Stomach (tissue), 9 donors: ENCODE measurements around the gene FZD7. TPM values are rescaled to one million over a fixed set of nuclear protein-coding genes. Genes with fewer than 3 reads are reported as not detected.

Experiments used
- DNase-seq, 2 donors: peaks; one replicate each; pipeline versions ENCODE4 v3.0.0 to v3.0.0-alpha.2; 2013 to 2019
- H3K27ac ChIP-seq, 5 donors: fragments of 200-600 bp in 4 of 5; sonication (generic) in 4 of 5; one replicate each; pipeline ENCODE4 v1.5.1; 2013 to 2019; ENCODE audit warnings: mild to moderate bottlenecking in 1 of 5, moderate library complexity in 1 of 5
- H3K27me3 ChIP-seq, 3 donors: fragments of 200-600 bp; sonication (generic); one replicate each; pipeline ENCODE4 v1.5.1; 2017 to 2019; ENCODE audit warnings: mixed run types in 1 of 3
- H3K36me3 ChIP-seq, 4 donors: fragments of 200-600 bp; sonication (generic); 1 replicate in 3 of 4; 2 replicates in 1 of 4; pipeline ENCODE4 v1.5.1; 2016 to 2019
- H3K4me1 ChIP-seq, 4 donors: fragments of 200-600 bp; sonication (generic); one replicate each; pipeline ENCODE4 v1.5.1; 2016 to 2019
- H3K4me3 ChIP-seq, 4 donors: fragments of 200-600 bp; sonication (generic) in 3 of 4; one replicate each; pipeline ENCODE4 v1.5.1; 2016 to 2019; ENCODE audit warnings: mild to moderate bottlenecking in 1 of 4
- H3K9me3 ChIP-seq, 4 donors: fragments of 200-600 bp; sonication (generic); one replicate each; pipeline ENCODE4 v1.5.1; 2016 to 2019
- CTCF ChIP-seq, 7 experiments: fragments of 450-650 bp in 4 of 7; fragments of 200-600 bp in 3 of 7; sonication (generic) in 3 of 7; IDR thresholded peaks; one replicate each; pipeline ENCODE4 v1.5.1; 2016 to 2019; ENCODE audit warnings: antibody characterized with exemption in 7 of 7, control low read depth in 2 of 7, mild to moderate bottlenecking in 1 of 7
- EP300 ChIP-seq: sonication (generic); formaldehyde crosslinking; IDR thresholded peaks from one replicate; pipeline ENCODE4 v1.6.1; 2017; ENCODE audit warnings: antibody characterized with exemption
- POLR2A ChIP-seq, 4 donors: fragments of 450-650 bp; IDR thresholded peaks; one replicate each; pipeline ENCODE4 v1.6.1; 2016; ENCODE audit warnings: antibody characterized with exemption in 4 of 4, control low read depth in 2 of 4, mild to moderate bottlenecking in 1 of 4, moderate library complexity in 1 of 4
- POLR2AphosphoS5 ChIP-seq, 3 donors: sonication (generic); formaldehyde crosslinking; IDR thresholded peaks; one replicate each; pipeline ENCODE4 v1.6.1; 2016; ENCODE audit warnings: antibody characterized with exemption in 3 of 3
- WGBS, 5 donors: extraction: QIAGEN DNeasy Blood & Tissue Kit in 3 of 5; methylation state at CpG; one replicate each; pipeline versions ENCODE4 v1.1.5 to v1.1.7; 2013 to 2018; 5-methylcytosine and 5-hydroxymethylcytosine counted together
- intact Hi-C: fragments of 100-400 bp; cut with DNase I; formaldehyde crosslinking; loops from one replicate; pipeline ENCODE4 v1.15.1; 2023; ENCODE audit warnings: low total_unique reads
- polyA plus RNA-seq, 3 donors: library from polyadenylated mRNA; stranded (reverse); fragments of 200-250 nt; gene quantifications; one replicate each; pipeline ENCODE4 v1.2.3, GENCODE V29; 2013
- total RNA-seq, 5 donors: library from RNA; depleted of rRNA; stranded (reverse); fragments of >200 nt; gene quantifications; one replicate each; pipeline versions ENCODE4 v1.1.0 to v1.2.3, GENCODE V29; 2014 to 2016
- donor health status: healthy with polysubstance abuse.
- donor health status: Bipolar disorder and iron deficiency.
- donor health status: healthy.

The FZD7 gene
- total and polyA plus RNA-seq, 8 donors = 1.7 to 20.9 (median 4.9) TPM

- H3K9me3 ChIP-seq = no peaks in the 10 kb centered on the region
- intact Hi-C loops = no loop called here
- H3K36me3 ChIP-seq = no peaks in the 10 kb centered on the region
- 89 to 95% (median 92%) methylated on average over 2 of the region's 2 CpGs for WGBS, 5 donors
- no peak for DNase-seq
- TF ChIP-seq EP300 (no peak), CTCF (IDR thresholded peaks at IDR 0.05) (no peak), POLR2A (IDR thresholded peaks at IDR 0.05) (no peak), POLR2AphosphoS5 (IDR thresholded peaks at IDR 0.05) (no peak)
- H3K27me3 ChIP-seq = no peaks in the 10 kb centered on the region
- no peak overlapping the region for H3K4me3 ChIP-seq
- H3K4me1 ChIP-seq = no peaks in the 10 kb centered on the region
- H3K27ac ChIP-seq = no peak overlapping the region
Measured at GRCh38 chr2:202001826-202002225, 31.8 kb upstream of the FZD7 start.

- Histone ChIP-seq H3K4me1 (no peaks in the 10 kb centered on the region), H3K9me3 (no peaks in the 10 kb centered on the region), H3K27me3 (no peaks in the 10 kb centered on the region), H3K4me3 (no peak overlapping the region), H3K36me3 (no peaks in the 10 kb centered on the region), H3K27ac (no peak overlapping the region)
- DNase-seq = no peak
- WGBS, 5 donors = 88 to 94% (median 92%) methylated on average over 6 of the region's 6 CpGs
- intact Hi-C loops = no loop called here
- no peak for TF ChIP-seq EP300
- no peak for TF ChIP-seq POLR2A (IDR thresholded peaks at IDR 0.05)
- no peak for TF ChIP-seq CTCF (IDR thresholded peaks at IDR 0.05)
Measured at GRCh38 chr2:202002381-202002780, 31.3 kb upstream of the FZD7 start.

- no peaks in the 10 kb centered on the region for H3K9me3 ChIP-seq
- no peak overlapping the region for H3K27ac ChIP-seq
- H3K4me3 ChIP-seq = no peak overlapping the region
- no peak for DNase-seq
- WGBS, 5 donors = 71 to 79% (median 75%) methylated on average over 3 of the region's 3 CpGs
- no peaks in the 10 kb centered on the region for H3K27me3 ChIP-seq
- H3K4me1 ChIP-seq = peaks cover 0 to 6% (median 0%) of the 10 kb centered on the region in 4 donors
- H3K36me3 ChIP-seq = no peaks in the 10 kb centered on the region
- no peak for TF ChIP-seq EP300
- intact Hi-C loops = no loop called here
Measured at GRCh38 chr2:202005272-202005887, 28.3 kb upstream of the FZD7 start.

GRCh38 chr2:202006301-202006700 lies 27.4 kb upstream of the FZD7 start:
- no peaks in the 10 kb centered on the region for H3K36me3 ChIP-seq
- H3K4me3 ChIP-seq = no peak overlapping the region
- H3K9me3 ChIP-seq = no peaks in the 10 kb centered on the region
- H3K27me3 ChIP-seq = no peaks in the 10 kb centered on the region
- intact Hi-C loops = no loop called here
- H3K4me1 ChIP-seq = peaks cover 0 to 6% (median 0%) of the 10 kb centered on the region in 4 donors
- TF ChIP-seq EP300 (no peak), CTCF (IDR thresholded peaks at IDR 0.05) (no peak), POLR2AphosphoS5 (IDR thresholded peaks at IDR 0.05) (no peak), POLR2A (IDR thresholded peaks at IDR 0.05) (no peak)
- no peak overlapping the region for H3K27ac ChIP-seq
- DNase-seq = no peak
- 63 to 100% (median 85%) methylated on average over 1 of the region's 1 CpG for WGBS, 5 donors
